WTC11 (cell line): ENCODE results near the gene HPGD. TPM values are rescaled to one million over a fixed set of nuclear protein-coding genes. Genes with fewer than 3 reads are reported as not detected.

Experiments used
- ATAC-seq: fragments of 200-7000 bp; cut with Tn5 transposase; 2 replicates; pipeline ENCODE4 v1.10.0; 2021; ENCODE audit warnings: mild to moderate bottlenecking, moderate library complexity
- CTCF ChIA-PET: fragments of 300-600 bp; sonication (Branson Sonifier 250); formaldehyde crosslinking; loops from one replicate; lab custom pipeline; 2021; ENCODE audit warnings: antibody characterized with exemption; lab: Charles Lee
- POLR2A ChIA-PET: fragments of 350-600 bp; sonication (Branson Sonifier 250); formaldehyde crosslinking; loops from one replicate; lab custom pipeline; 2021; ENCODE audit warnings: antibody characterized with exemption; lab: Charles Lee
- DNase-seq: peaks from one replicate; pipeline ENCODE4 v3.0.0; 2021; ENCODE audit warnings: low spot score
- H3K27ac Mint-ChIP-seq: 2 replicates; pipeline ENCODE4 v1.8.0; 2021; ENCODE audit warnings: mixed read lengths
- H3K27me3 Mint-ChIP-seq: 2 replicates; pipeline ENCODE4 v1.8.0; 2021; ENCODE audit warnings: low read depth, mild to moderate bottlenecking, moderate library complexity, mixed read lengths
- H3K36me3 Mint-ChIP-seq: 2 replicates; pipeline ENCODE4 v1.8.0; 2021; ENCODE audit warnings: mixed read lengths
- H3K4me1 Mint-ChIP-seq: 2 replicates; pipeline ENCODE4 v1.8.0; 2022; ENCODE audit warnings: mixed read lengths
- H3K4me3 Mint-ChIP-seq: 2 replicates; pipeline ENCODE4 v1.8.0; 2021; ENCODE audit warnings: mild to moderate bottlenecking, moderate library complexity, mixed read lengths
- H3K9me3 Mint-ChIP-seq: 2 replicates; pipeline ENCODE4 v1.8.0; 2021; ENCODE audit warnings: mixed read lengths
- ATF3 ChIP-seq: sonication (generic); formaldehyde crosslinking; conservative IDR thresholded peaks from 2 replicates; pipeline ENCODE4 v1.8.1; 2022; ENCODE audit warnings: mild to moderate bottlenecking, missing genetic modification reagents
- CBFB ChIP-seq: sonication (generic); formaldehyde crosslinking; IDR thresholded peaks from 2 replicates; pipeline ENCODE4 v1.8.1; 2022; ENCODE audit warnings: mild to moderate bottlenecking, low read depth, missing genetic modification reagents
- CREB1 ChIP-seq: sonication (generic); formaldehyde crosslinking; IDR thresholded peaks from 2 replicates; pipeline ENCODE4 v1.8.0; 2023; ENCODE audit warnings: mild to moderate bottlenecking, missing genetic modification reagents
- FOXJ3 ChIP-seq: sonication (generic); formaldehyde crosslinking; IDR thresholded peaks from 2 replicates; pipeline ENCODE4 v1.9.0; 2021; ENCODE audit warnings: missing genetic modification reagents, mild to moderate bottlenecking, borderline replicate concordance
- GABPB1 ChIP-seq: sonication (generic); formaldehyde crosslinking; IDR thresholded peaks from 2 replicates; pipeline ENCODE4 v1.8.1; 2023; ENCODE audit warnings: mild to moderate bottlenecking, missing genetic modification reagents
- GRHL2 ChIP-seq: fragments of 250-450 bp; sonication (Bioruptor Pico); IDR thresholded peaks from 2 replicates; pipeline ENCODE4 v1.8.0; 2022; ENCODE audit warnings: mild to moderate bottlenecking, moderate library complexity; ENCODE audit not compliant: insufficient replicate concordance, severe bottlenecking
- GTF2I ChIP-seq: fragments of 250-450 bp; sonication (Bioruptor Pico); conservative IDR thresholded peaks from 2 replicates; pipeline ENCODE4 v1.4.0; 2021; ENCODE audit warnings: mild to moderate bottlenecking
- MAX ChIP-seq: sonication (generic); formaldehyde crosslinking; IDR thresholded peaks from 2 replicates; pipeline ENCODE4 v1.8.0; 2022; ENCODE audit warnings: mild to moderate bottlenecking, missing genetic modification reagents
- MXD4 ChIP-seq: fragments of 250-450 bp; sonication (Bioruptor Pico); IDR thresholded peaks from 2 replicates; pipeline ENCODE4 v1.8.0; 2021; ENCODE audit warnings: mild to moderate bottlenecking, moderate library complexity, borderline replicate concordance
- NFE2L1 ChIP-seq: sonication (generic); formaldehyde crosslinking; IDR thresholded peaks from 2 replicates; pipeline ENCODE4 v1.8.1; 2023; ENCODE audit warnings: missing genetic modification reagents
- RELA ChIP-seq: sonication (generic); formaldehyde crosslinking; IDR thresholded peaks from 2 replicates; pipeline ENCODE4 v1.8.1; 2022; ENCODE audit warnings: missing genetic modification reagents, mild to moderate bottlenecking, borderline replicate concordance
- TP53 ChIP-seq: sonication (generic); formaldehyde crosslinking; IDR thresholded peaks from 2 replicates; pipeline ENCODE4 v1.8.1; 2023; ENCODE audit warnings: mild to moderate bottlenecking, missing genetic modification reagents
- ZNF138 ChIP-seq: sonication (generic); formaldehyde crosslinking; conservative IDR thresholded peaks from 2 replicates; pipeline ENCODE4 v1.8.1; 2022; ENCODE audit warnings: mild to moderate bottlenecking, moderate library complexity, missing genetic modification reagents
- ZNF219 ChIP-seq: sonication (generic); formaldehyde crosslinking; IDR thresholded peaks from 2 replicates; pipeline ENCODE4 v1.8.0; 2023; ENCODE audit warnings: missing genetic modification reagents, mild to moderate bottlenecking, borderline replicate concordance
- ZNF423 ChIP-seq: fragments of 250-450 bp; sonication (Bioruptor Pico); IDR thresholded peaks from 2 replicates; pipeline ENCODE4 v2.1.2; 2022; ENCODE audit warnings: mild to moderate bottlenecking, moderate library complexity
- ZSCAN18 ChIP-seq: fragments of 250-450 bp; sonication (Bioruptor Pico); IDR thresholded peaks from 2 replicates; pipeline ENCODE4 v2.1.2; 2022; ENCODE audit warnings: mild to moderate bottlenecking, moderate library complexity
- total RNA-seq: library from RNA; stranded (reverse); gene quantifications from 3 replicates; pipeline ENCODE4 v1.2.3, GENCODE V29; 2021
- TF ChIP-seq, protein P1 (sequence below): sonication (generic); formaldehyde crosslinking; IDR thresholded peaks from 2 replicates; pipeline ENCODE4 v1.8.1; 2023; ENCODE audit warnings: mild to moderate bottlenecking, missing genetic modification reagents
- TF ChIP-seq, protein P2 (sequence below): fragments of 250-450 bp; sonication (Bioruptor Pico); IDR thresholded peaks from 2 replicates; pipeline ENCODE4 v1.8.0; 2021; ENCODE audit warnings: mild to moderate bottlenecking
- TF ChIP-seq, protein P3 (sequence below): sonication (generic); formaldehyde crosslinking; IDR thresholded peaks from 2 replicates; pipeline ENCODE4 v1.8.0; 2023; ENCODE audit warnings: mild to moderate bottlenecking, missing genetic modification reagents

The HPGD gene
- total RNA-seq, 1 experiment from 2014 or later = 3.6 TPM

DNA sequence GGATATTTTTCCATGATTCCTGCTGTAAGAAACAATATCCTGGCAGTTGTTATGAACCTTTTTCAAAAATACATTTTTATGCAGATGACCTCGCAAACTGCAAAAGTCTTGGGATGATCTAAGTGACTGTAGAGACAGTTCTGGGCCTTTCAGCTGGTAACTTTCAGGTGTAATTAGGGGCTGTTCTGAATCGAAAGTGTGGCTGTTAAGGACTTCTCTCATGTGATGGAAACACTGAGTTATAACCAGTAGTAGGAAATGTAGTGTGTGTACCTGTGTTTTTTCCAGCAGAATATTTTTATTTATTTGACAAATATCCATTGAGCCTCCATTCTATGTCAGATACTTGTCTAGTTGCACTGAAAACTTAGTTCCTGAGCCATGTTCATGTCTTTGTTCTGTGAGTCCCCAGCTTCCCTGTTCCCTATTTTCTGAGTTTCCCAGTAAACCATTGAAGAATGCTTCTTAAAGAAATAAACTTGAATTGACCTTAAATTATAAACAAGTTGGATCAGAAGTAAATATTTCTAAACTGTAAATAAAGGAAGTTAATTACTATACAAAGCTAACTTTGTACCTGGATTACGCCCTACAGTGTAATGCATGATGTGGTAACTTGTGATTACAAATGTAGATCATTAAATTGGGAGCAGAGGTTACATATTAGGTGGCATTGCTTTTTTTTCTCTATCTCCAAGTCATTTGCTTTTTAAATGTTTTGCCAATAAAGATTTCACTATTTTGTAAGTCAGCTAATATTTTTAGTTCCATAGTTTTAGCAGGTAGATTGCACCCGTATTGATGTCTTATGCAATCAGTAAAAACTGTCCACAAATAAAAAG lies 33.7 kb upstream of the HPGD start (continued):
- TF ChIP-seq, protein P1, sequence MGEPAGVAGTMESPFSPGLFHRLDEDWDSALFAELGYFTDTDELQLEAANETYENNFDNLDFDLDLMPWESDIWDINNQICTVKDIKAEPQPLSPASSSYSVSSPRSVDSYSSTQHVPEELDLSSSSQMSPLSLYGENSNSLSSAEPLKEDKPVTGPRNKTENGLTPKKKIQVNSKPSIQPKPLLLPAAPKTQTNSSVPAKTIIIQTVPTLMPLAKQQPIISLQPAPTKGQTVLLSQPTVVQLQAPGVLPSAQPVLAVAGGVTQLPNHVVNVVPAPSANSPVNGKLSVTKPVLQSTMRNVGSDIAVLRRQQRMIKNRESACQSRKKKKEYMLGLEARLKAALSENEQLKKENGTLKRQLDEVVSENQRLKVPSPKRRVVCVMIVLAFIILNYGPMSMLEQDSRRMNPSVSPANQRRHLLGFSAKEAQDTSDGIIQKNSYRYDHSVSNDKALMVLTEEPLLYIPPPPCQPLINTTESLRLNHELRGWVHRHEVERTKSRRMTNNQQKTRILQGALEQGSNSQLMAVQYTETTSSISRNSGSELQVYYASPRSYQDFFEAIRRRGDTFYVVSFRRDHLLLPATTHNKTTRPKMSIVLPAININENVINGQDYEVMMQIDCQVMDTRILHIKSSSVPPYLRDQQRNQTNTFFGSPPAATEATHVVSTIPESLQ = no peak
- TF ChIP-seq ZNF423 (CRISPR knock-in tag) (no peak), GRHL2 (CRISPR knock-in tag) (no peak), NFE2L1 (CRISPR knock-in tag) (no peak), TP53 (CRISPR knock-in tag) (no peak), CBFB (CRISPR knock-in tag) (no peak)

GRCh38 chr4:174554231-174554728 lies 32.0 kb upstream of the HPGD start:
- CTCF ChIA-PET = no interaction called here
- POLR2A ChIA-PET = no interaction called here
- no peak overlapping the region for H3K27ac Mint-ChIP-seq
- no peak for DNase-seq
- H3K27me3 Mint-ChIP-seq = no peaks in the 10 kb centered on the region; the same call in 1 of the 2 replicates
- no peak for TF ChIP-seq CBFB (CRISPR knock-in tag)
- TF ChIP-seq MAX (CRISPR knock-in tag) = no peak
- no peak for TF ChIP-seq ZNF138 (CRISPR knock-in tag)
- TF ChIP-seq ATF3 (CRISPR knock-in tag) = no peak
- no peak for TF ChIP-seq GABPB1
- no peak for TF ChIP-seq RELA (CRISPR knock-in tag)
- TF ChIP-seq, protein P2, sequence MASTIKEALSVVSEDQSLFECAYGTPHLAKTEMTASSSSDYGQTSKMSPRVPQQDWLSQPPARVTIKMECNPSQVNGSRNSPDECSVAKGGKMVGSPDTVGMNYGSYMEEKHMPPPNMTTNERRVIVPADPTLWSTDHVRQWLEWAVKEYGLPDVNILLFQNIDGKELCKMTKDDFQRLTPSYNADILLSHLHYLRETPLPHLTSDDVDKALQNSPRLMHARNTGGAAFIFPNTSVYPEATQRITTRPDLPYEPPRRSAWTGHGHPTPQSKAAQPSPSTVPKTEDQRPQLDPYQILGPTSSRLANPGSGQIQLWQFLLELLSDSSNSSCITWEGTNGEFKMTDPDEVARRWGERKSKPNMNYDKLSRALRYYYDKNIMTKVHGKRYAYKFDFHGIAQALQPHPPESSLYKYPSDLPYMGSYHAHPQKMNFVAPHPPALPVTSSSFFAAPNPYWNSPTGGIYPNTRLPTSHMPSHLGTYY (CRISPR knock-in tag) = no peak
- TF ChIP-seq CREB1 (CRISPR knock-in tag) = no peak
- no peak for TF ChIP-seq MXD4 (CRISPR knock-in tag)
- no peak for TF ChIP-seq ZNF219 (CRISPR knock-in tag)
- TF ChIP-seq GTF2I (CRISPR knock-in tag) = no peak
- no peak for TF ChIP-seq FOXJ3
- TF ChIP-seq, protein P3, sequence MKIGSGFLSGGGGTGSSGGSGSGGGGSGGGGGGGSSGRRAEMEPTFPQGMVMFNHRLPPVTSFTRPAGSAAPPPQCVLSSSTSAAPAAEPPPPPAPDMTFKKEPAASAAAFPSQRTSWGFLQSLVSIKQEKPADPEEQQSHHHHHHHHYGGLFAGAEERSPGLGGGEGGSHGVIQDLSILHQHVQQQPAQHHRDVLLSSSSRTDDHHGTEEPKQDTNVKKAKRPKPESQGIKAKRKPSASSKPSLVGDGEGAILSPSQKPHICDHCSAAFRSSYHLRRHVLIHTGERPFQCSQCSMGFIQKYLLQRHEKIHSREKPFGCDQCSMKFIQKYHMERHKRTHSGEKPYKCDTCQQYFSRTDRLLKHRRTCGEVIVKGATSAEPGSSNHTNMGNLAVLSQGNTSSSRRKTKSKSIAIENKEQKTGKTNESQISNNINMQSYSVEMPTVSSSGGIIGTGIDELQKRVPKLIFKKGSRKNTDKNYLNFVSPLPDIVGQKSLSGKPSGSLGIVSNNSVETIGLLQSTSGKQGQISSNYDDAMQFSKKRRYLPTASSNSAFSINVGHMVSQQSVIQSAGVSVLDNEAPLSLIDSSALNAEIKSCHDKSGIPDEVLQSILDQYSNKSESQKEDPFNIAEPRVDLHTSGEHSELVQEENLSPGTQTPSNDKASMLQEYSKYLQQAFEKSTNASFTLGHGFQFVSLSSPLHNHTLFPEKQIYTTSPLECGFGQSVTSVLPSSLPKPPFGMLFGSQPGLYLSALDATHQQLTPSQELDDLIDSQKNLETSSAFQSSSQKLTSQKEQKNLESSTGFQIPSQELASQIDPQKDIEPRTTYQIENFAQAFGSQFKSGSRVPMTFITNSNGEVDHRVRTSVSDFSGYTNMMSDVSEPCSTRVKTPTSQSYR (CRISPR knock-in tag) = no peak
- no peak for TF ChIP-seq ZSCAN18 (CRISPR knock-in tag)
- peaks cover 28% of the 10 kb centered on the region for H3K36me3 Mint-ChIP-seq
- peaks cover 32% of the 10 kb centered on the region for H3K9me3 Mint-ChIP-seq
- no peak overlapping the region for H3K4me3 Mint-ChIP-seq
- no peak for ATAC-seq
- peaks cover 27% of the 10 kb centered on the region for H3K4me1 Mint-ChIP-seq
